ENCODE data around the gene GPR89A. TPM values are rescaled to one million over a fixed set of nuclear protein-coding genes. Genes with fewer than 3 reads are reported as not detected.

Gene GPR89A
- total and polyA plus RNA-seq, 2 experiments from 2014 or later: 13.3 to 24.3 TPM

- TF ChIP-seq, protein P1, sequence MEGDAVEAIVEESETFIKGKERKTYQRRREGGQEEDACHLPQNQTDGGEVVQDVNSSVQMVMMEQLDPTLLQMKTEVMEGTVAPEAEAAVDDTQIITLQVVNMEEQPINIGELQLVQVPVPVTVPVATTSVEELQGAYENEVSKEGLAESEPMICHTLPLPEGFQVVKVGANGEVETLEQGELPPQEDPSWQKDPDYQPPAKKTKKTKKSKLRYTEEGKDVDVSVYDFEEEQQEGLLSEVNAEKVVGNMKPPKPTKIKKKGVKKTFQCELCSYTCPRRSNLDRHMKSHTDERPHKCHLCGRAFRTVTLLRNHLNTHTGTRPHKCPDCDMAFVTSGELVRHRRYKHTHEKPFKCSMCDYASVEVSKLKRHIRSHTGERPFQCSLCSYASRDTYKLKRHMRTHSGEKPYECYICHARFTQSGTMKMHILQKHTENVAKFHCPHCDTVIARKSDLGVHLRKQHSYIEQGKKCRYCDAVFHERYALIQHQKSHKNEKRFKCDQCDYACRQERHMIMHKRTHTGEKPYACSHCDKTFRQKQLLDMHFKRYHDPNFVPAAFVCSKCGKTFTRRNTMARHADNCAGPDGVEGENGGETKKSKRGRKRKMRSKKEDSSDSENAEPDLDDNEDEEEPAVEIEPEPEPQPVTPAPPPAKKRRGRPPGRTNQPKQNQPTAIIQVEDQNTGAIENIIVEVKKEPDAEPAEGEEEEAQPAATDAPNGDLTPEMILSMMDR (IDR thresholded peaks at IDR 0.05; ENCODE audit: low read depth, low read length): no peak
- H3K27ac ChIP-seq: peak overlapping the region; percentile 82
- H3K9me3 ChIP-seq (ENCODE audit: low read depth): no peaks in the 10 kb centered on the region
- H3K36me3 ChIP-seq: no peaks in the 10 kb centered on the region
- H3K27me3 ChIP-seq: no peaks in the 10 kb centered on the region
- H3K4me1 ChIP-seq (ENCODE audit: low read depth): peaks cover 16% of the 10 kb centered on the region
- no peak overlapping the region for H3K4me3 ChIP-seq
- DNase-seq (ENCODE audit: low read depth in 1 of 2, low spot score in 1 of 2): no peak
These were observed 88.8 kb downstream of the GPR89A start for GRCh38 chr1:145696630-145696960.

- TF ChIP-seq, protein P1 (IDR thresholded peaks at IDR 0.05; ENCODE audit: low read depth, low read length): no peak
- no peaks in the 10 kb centered on the region for H3K9me3 ChIP-seq (ENCODE audit: low read depth)
- no peak overlapping the region for H3K27ac ChIP-seq
- no peak for DNase-seq (ENCODE audit: low read depth in 1 of 2, low spot score in 1 of 2)
- H3K36me3 ChIP-seq: no peaks in the 10 kb centered on the region
- H3K4me3 ChIP-seq: no peak overlapping the region
- peaks cover 5% of the 10 kb centered on the region for H3K4me1 ChIP-seq (ENCODE audit: low read depth)
- no peaks in the 10 kb centered on the region for H3K27me3 ChIP-seq
These were observed 93.6 kb downstream of the GPR89A start for GRCh38 chr1:145701306-145701862.

- no peak for DNase-seq (ENCODE audit: low read depth in 1 of 2, low spot score in 1 of 2)
- H3K9me3 ChIP-seq (ENCODE audit: low read depth): no peaks in the 10 kb centered on the region
- no peak overlapping the region for H3K4me3 ChIP-seq
- TF ChIP-seq, protein P1 (IDR thresholded peaks at IDR 0.05; ENCODE audit: low read depth, low read length): no peak
- no peak overlapping the region for H3K27ac ChIP-seq
- H3K36me3 ChIP-seq: no peaks in the 10 kb centered on the region
- no peaks in the 10 kb centered on the region for H3K27me3 ChIP-seq
- H3K4me1 ChIP-seq (ENCODE audit: low read depth): peaks cover 3% of the 10 kb centered on the region
These were observed 94.3 kb downstream of the GPR89A start for GRCh38 chr1:145702052-145702451.

DNA sequence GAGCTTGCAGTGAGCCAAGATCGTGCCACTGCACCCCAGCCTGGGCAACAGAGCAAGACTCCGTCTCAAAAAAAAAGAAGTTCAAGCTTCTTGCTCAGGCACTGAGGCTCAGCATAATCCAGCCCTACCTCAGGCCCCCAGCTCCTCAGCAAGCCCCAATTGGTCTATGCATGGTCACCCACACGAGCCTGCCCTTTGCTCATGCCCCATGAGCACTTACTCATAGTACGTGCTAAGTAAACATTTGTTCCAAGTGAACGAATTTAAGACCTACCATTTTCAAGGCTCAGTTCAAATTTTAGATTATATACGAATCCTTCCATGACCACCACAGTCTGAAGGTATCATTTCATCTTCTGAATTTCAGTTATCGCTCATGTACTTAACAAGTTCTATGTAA, 95.0 kb downstream of the GPR89A start:
- no peaks in the 10 kb centered on the region for H3K36me3 ChIP-seq
- peaks cover 3% of the 10 kb centered on the region for H3K4me1 ChIP-seq (ENCODE audit: low read depth)
- no peak for DNase-seq (ENCODE audit: low read depth in 1 of 2, low spot score in 1 of 2)
- H3K4me3 ChIP-seq: no peak overlapping the region
- no peak overlapping the region for H3K27ac ChIP-seq
- H3K9me3 ChIP-seq (ENCODE audit: low read depth): no peaks in the 10 kb centered on the region
- no peaks in the 10 kb centered on the region for H3K27me3 ChIP-seq
- TF ChIP-seq, protein P1 (IDR thresholded peaks at IDR 0.05; ENCODE audit: low read depth, low read length): no peak

DNA sequence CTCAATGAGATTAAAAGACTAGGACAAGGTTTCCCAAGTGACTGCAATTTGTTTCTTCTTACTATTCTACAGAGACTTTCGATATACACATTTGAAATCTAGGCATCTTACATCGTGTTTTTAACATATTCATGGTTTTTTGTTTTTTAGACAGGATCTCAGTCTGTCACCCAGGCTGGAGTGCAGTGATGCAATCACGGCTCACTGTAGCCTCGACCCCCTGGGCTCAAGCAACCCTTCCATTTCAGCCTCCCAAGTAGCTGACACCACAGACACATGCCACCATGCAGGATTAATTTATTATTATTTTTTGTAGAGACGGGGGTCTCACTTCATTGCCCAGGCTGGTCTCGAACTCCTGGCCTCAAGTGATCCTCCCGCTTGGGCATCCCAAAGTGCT, 97.8 kb downstream of the GPR89A start:
- no peaks in the 10 kb centered on the region for H3K36me3 ChIP-seq
- no peak overlapping the region for H3K27ac ChIP-seq
- H3K4me1 ChIP-seq (ENCODE audit: low read depth): no peaks in the 10 kb centered on the region
- no peaks in the 10 kb centered on the region for H3K9me3 ChIP-seq (ENCODE audit: low read depth)
- H3K4me3 ChIP-seq: no peak overlapping the region
- DNase-seq (ENCODE audit: low read depth in 1 of 2, low spot score in 1 of 2): no peak
- H3K27me3 ChIP-seq: no peaks in the 10 kb centered on the region
- TF ChIP-seq, protein P1 (IDR thresholded peaks at IDR 0.05; ENCODE audit: low read depth, low read length): no peak
